ENCODE measurements around the gene VTCN1. TPM values are rescaled to one million over a fixed set of nuclear protein-coding genes. Genes with fewer than 3 reads are reported as not detected.
A peak's percentile ranks its signal among the peaks of the same experiment; 100 is the strongest.

VTCN1 gene
- total RNA-seq, 1 experiment from 2014 or later, result not detected

DNA sequence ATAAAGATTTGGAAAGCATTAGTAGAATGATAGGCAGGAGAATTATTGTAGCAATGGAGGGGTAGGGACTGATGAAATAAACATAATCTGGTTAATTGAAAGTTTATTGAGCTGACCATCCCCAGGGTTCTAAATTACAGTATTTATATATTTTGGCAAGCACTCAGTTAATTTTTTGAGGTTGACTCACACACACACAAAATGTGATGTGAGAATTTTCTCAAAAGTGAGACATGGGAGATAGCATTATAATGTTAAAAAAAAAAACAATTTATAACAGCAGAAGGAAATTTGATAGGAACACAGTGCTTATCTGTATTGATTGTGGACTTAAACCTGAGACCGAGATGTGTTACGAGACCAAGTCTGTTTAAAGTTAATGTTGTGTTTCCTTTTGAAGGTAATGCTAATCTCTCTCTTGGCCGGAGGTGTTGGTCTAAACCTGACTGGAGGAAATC, 113.7 kb downstream of the VTCN1 start:
- peak; percentile 26 for DNase-seq (ENCODE audit: low read depth)

GRCh38 chr1:117094841-117095604, 115.7 kb downstream of the VTCN1 start:
- peak; percentile 64 for DNase-seq (ENCODE audit: low read depth)

DNA sequence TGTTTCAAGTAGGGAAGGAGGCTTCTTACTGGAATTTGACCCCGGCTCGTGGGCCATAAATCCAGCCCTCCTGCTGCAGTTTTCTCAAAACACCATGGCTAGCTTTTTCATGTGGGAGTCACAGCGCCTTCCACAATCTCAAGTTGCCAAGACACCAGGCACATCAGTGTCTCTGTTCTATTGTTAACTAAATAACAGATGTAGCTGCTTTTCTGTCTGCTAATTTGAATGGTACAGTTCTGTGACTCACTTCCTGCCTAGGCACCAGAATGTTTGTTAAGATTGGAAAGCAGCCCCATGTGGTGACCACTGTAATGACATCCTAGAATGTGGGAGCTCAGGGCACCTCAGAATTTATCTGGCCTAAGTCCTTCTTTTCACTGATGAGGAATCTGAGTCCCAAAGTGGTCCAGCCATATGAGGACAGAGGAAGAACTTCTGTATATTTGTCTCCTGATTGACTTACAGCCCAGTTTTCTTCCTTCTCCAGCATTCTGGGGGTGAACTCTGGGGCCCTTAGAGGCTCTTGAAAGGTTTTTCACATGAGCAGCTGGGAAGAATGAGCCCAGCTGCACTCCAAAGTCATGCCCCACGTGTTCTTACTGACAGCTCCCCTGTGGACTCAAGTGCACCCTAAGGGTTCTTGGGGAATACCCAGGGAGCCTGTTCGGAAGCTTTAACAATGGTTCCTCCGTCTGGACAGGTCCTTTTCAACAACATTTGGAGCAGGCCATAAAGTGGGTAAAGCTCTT, 116.7 kb downstream of the VTCN1 start:
- peak; percentile 91 for DNase-seq (ENCODE audit: low read depth)

Other genes with a start within 250 kb of the VTCN1 start
- gene CD101, start 209.2 kb downstream of the VTCN1 start, total RNA-seq (2014; rRNA removed), result 0.40 and 0.83 TPM in 2 replicates
- 22.8 and 26.2 TPM in 2 replicates for gene TTF2, start 150.6 kb downstream of the VTCN1 start, total RNA-seq (2014; rRNA removed)
- 1.9 and 2.6 TPM in 2 replicates for gene TRIM45, start 89.2 kb downstream of the VTCN1 start, total RNA-seq (2014; rRNA removed)
- 24.0 and 26.8 TPM in 2 replicates for gene MAN1A2, start 156.5 kb upstream of the VTCN1 start, total RNA-seq (2014; rRNA removed)